ENCODE data around the gene TNS1. TPM values are rescaled to one million over a fixed set of nuclear protein-coding genes. Genes with fewer than 3 reads are reported as not detected.
A peak's percentile ranks its signal among the peaks of the same experiment; 100 is the strongest.

Gene TNS1
- total RNA-seq, 1 donor from 2014 or later, result 1.6 TPM

DNA sequence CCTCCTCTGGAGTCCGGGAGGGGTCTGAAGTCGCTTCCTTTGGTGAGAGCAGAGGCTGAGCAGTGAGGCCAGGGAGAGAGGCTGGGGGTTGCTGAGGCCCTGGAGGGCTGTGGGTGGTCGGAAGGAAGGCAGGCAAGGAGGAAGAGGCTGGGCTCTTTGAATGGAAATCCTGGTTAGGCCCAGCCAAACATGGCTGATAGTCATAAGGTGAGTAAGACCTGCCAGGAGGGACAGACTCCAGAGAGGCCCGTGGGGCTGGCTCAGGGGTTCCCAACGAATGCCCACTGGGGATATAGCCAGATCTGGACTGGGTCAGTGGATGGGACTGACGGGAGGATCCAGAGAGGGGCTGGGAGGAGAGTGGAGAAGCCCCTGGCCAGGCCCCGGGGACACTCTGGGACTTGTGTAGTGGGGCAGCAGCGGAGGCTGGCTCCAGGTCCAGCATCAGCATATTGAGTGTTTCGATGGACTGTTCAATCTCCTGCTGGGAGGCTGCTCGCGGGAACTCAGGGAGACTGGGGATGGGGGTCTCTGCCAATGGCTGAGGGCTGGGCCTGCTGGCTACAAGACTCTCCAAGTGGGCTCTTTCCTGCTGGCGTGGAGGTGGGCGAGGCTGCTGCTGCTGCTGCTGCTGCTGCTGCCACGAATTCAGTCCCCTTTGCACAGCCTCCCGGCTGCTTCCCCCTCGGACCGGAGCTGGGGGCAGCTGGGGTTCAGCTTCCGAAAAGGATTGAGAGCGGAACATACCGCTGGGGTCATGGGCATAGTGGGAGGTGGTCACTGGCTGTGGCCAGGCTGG lies 155.0 kb downstream of the TNS1 start:
- TF ChIP-seq, protein P1, sequence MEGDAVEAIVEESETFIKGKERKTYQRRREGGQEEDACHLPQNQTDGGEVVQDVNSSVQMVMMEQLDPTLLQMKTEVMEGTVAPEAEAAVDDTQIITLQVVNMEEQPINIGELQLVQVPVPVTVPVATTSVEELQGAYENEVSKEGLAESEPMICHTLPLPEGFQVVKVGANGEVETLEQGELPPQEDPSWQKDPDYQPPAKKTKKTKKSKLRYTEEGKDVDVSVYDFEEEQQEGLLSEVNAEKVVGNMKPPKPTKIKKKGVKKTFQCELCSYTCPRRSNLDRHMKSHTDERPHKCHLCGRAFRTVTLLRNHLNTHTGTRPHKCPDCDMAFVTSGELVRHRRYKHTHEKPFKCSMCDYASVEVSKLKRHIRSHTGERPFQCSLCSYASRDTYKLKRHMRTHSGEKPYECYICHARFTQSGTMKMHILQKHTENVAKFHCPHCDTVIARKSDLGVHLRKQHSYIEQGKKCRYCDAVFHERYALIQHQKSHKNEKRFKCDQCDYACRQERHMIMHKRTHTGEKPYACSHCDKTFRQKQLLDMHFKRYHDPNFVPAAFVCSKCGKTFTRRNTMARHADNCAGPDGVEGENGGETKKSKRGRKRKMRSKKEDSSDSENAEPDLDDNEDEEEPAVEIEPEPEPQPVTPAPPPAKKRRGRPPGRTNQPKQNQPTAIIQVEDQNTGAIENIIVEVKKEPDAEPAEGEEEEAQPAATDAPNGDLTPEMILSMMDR (IDR thresholded peaks at IDR 0.05; ENCODE audit: insufficient read depth, low read length, severe bottlenecking), result no peak
- DNase-seq (ENCODE audit: low read depth) (no peak), FAIRE-seq (no peak)
- Histone ChIP-seq H3K36me3 (ENCODE audit: control insufficient read depth, insufficient read depth, low read length) (peaks cover 8% of the 10 kb centered on the region), H3K4me3 (ENCODE audit: low read depth, low read length) (no peak overlapping the region), H3K27me3 (ENCODE audit: control insufficient read depth, insufficient read depth, low read length) (no peaks in the 10 kb centered on the region)

DNA sequence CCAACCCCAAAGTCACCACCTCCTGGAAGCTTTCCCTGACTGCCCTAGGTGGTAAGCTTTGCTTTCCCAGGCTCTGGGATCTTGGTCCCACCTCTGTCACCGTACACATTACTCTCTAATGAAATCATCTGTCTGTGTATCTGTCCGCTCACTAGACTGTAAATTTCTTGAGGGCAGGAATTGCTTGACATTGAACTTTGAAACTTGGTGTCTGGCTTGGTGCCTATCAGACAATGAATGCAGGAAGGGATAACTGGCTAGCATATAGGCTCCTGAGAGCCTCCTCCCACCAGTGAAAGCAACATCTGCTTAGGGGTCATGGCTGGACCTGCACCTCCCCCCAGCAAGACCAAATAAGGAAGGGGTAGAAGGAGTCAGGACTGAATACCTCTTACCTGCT lies 155.7 kb downstream of the TNS1 start:
- H3K27me3 ChIP-seq (ENCODE audit: control insufficient read depth, insufficient read depth, low read length), result no peaks in the 10 kb centered on the region
- FAIRE-seq (no peak), DNase-seq (ENCODE audit: low read depth) (no peak)
- TF ChIP-seq, protein P1 (IDR thresholded peaks at IDR 0.05; ENCODE audit: insufficient read depth, low read length, severe bottlenecking), result no peak
- no peak overlapping the region for H3K4me3 ChIP-seq (ENCODE audit: low read depth, low read length)
- H3K36me3 ChIP-seq (ENCODE audit: control insufficient read depth, insufficient read depth, low read length), result peaks cover 8% of the 10 kb centered on the region

GRCh38 chr2:217846321-217846743 lies 156.5 kb downstream of the TNS1 start:
- TF ChIP-seq, protein P1 (IDR thresholded peaks at IDR 0.05; ENCODE audit: insufficient read depth, low read length, severe bottlenecking), result no peak
- DNase-seq (ENCODE audit: low read depth) (peak; percentile 21), FAIRE-seq (peak; percentile 55)
- H3K36me3 ChIP-seq (ENCODE audit: control insufficient read depth, insufficient read depth, low read length), result peaks cover 8% of the 10 kb centered on the region
- H3K4me3 ChIP-seq (ENCODE audit: low read depth, low read length), result no peak overlapping the region
- no peaks in the 10 kb centered on the region for H3K27me3 ChIP-seq (ENCODE audit: control insufficient read depth, insufficient read depth, low read length)

DNA sequence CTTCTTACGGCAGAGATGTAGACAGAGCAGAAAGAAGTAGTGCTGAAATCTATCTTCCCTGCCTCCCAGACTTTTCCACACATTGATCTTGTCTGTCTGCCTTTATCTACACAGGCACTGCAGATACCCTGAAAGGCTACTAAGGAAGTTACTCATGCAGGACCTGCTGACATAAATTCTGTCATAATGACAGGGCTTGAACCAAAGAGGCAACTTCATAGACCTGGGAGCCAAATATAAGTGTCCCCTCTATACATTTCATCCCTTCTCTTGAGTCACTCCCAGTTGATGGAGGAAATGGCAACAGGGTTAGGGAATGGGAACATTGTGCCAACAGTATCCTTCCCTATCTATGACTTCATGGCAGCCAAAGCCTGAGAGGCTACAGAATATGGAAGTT lies 157.5 kb downstream of the TNS1 start:
- FAIRE-seq (no peak), DNase-seq (ENCODE audit: low read depth) (no peak)
- Histone ChIP-seq H3K27me3 (ENCODE audit: control insufficient read depth, insufficient read depth, low read length) (no peaks in the 10 kb centered on the region), H3K4me3 (ENCODE audit: low read depth, low read length) (no peak overlapping the region), H3K36me3 (ENCODE audit: control insufficient read depth, insufficient read depth, low read length) (peaks cover 8% of the 10 kb centered on the region)
- TF ChIP-seq, protein P1 (IDR thresholded peaks at IDR 0.05; ENCODE audit: insufficient read depth, low read length, severe bottlenecking), result no peak

DNA sequence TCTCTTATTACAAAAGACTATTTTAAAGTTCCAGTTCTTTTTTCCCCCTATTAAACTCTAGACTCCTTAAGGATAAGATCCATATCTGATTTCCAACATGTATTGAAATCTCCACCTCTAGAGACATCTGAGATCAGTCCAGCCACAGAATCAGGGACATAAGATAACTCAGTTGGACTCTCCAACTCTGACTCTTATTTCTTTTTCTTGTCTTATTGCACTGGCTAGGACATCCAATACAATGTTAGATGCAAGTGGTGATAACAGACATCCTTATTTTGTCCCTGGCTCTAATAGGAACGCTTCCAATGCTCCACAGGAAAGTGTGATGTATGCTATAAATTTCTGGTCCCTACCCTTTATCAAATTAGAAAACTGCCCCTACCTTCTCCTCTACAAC lies 158.1 kb downstream of the TNS1 start:
- FAIRE-seq (no peak), DNase-seq (ENCODE audit: low read depth) (no peak)
- H3K27me3 ChIP-seq (ENCODE audit: control insufficient read depth, insufficient read depth, low read length), result no peaks in the 10 kb centered on the region
- no peak overlapping the region for H3K4me3 ChIP-seq (ENCODE audit: low read depth, low read length)
- H3K36me3 ChIP-seq (ENCODE audit: control insufficient read depth, insufficient read depth, low read length), result peaks cover 8% of the 10 kb centered on the region
- TF ChIP-seq, protein P1 (IDR thresholded peaks at IDR 0.05; ENCODE audit: insufficient read depth, low read length, severe bottlenecking), result no peak

GRCh38 chr2:217843324-217843723 lies 159.5 kb downstream of the TNS1 start:
- no peaks in the 10 kb centered on the region for H3K27me3 ChIP-seq (ENCODE audit: control insufficient read depth, insufficient read depth, low read length)
- DNase-seq (ENCODE audit: low read depth) (no peak), FAIRE-seq (no peak)
- no peak overlapping the region for H3K4me3 ChIP-seq (ENCODE audit: low read depth, low read length)
- H3K36me3 ChIP-seq (ENCODE audit: control insufficient read depth, insufficient read depth, low read length), result peaks cover 5% of the 10 kb centered on the region
- TF ChIP-seq, protein P1 (IDR thresholded peaks at IDR 0.05; ENCODE audit: insufficient read depth, low read length, severe bottlenecking), result no peak
